SK-N-MC (cell line): ENCODE results near the gene TXNDC16.
"Not testable (repeated sequence)": the region's sequence is repeated elsewhere in the genome, so short reads cannot be mapped to it uniquely, and the experiment has no call there.

ENCODE experiments used
- FOXP2 ChIP-seq: optimal IDR thresholded peaks from 2 replicates; pipeline ENCODE3; 2011; ENCODE audit warnings: mild to moderate bottlenecking, moderate library complexity; ENCODE audit not compliant: insufficient read depth; ENCODE audit errors: extremely low read length, control extremely low read depth
- POLR2AphosphoS5 ChIP-seq: IDR thresholded peaks from 2 replicates; pipeline ENCODE4 v1.6.1; 2012; ENCODE audit warnings: mild to moderate bottlenecking, low read depth, low read length, borderline replicate concordance

DNA sequence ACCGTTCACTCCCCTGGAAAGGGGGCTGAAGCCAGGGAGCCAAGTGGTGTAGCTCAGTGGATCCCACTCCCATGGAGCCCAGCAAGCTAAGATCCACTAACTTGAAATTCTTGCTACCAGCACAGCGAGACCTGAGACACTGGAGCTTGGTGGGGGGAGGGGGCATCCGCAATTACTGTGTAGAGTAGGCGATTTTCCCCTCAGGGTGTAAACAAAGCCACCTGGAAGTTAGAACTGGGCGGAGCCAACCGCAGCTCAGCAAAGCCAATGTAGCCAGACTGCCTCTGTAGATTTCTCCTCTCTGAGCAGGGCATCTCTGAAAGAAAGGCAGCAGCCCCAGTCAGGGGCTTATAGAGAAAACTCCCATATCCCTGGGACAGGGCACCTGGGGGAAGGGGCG lies 16.1 kb upstream of the TXNDC16 start:
- not testable (repeated sequence) for TF ChIP-seq POLR2AphosphoS5, FOXP2
